B cell (primary cell): ENCODE measurements around the gene NFYC. TPM values are rescaled to one million over a fixed set of nuclear protein-coding genes. Genes with fewer than 3 reads are reported as not detected.

Experiments
- ATAC-seq: fragments of 200-7000 bp; cut with Tn5 transposase; one replicate; pipeline ENCODE4 v1.10.0; 2021; ENCODE audit warnings: low read depth, mild to moderate bottlenecking, moderate number of reproducible peaks, moderate library complexity
- CTCF ChIA-PET: fragments of 350-600 bp; sonication (Branson Sonifier 250); formaldehyde crosslinking; loops from one replicate; lab custom pipeline; 2021; ENCODE audit warnings: antibody characterized with exemption, inconsistent platforms; lab: Charles Lee
- POLR2A ChIA-PET: fragments of 350-600 bp; sonication (Branson Sonifier 250); formaldehyde crosslinking; loops from one replicate; lab custom pipeline; 2021; ENCODE audit warnings: antibody characterized with exemption; lab: Charles Lee
- DNase-seq: peaks from one replicate; pipeline ENCODE4 v3.0.0; 2013
- H2AFZ ChIP-seq: 2 replicates; pipeline ENCODE4 v1.6.1; 2012; ENCODE audit warnings: mild to moderate bottlenecking, low read depth, low read length; ENCODE audit not compliant: insufficient read depth, poor library complexity, severe bottlenecking
- H3K27ac ChIP-seq, 2 donors: 1 replicate in 1 of 2; 2 replicates in 1 of 2; pipeline ENCODE4 v1.5.1; 2012 to 2013; ENCODE audit warnings: low read length in 2 of 2, mild to moderate bottlenecking in 2 of 2, moderate library complexity in 1 of 2
- H3K27me3 ChIP-seq, 4 experiments: fragments of 200-600 bp in 1 of 4; sonication (generic) in 1 of 4; replicated peaks in 1 of 4; 1 replicate in 2 of 4; 2 replicates in 2 of 4; pipeline versions ENCODE4 v1.6.1 to v1.7.0; 2013 to 2016; ENCODE audit warnings: low read length in 3 of 4, mild to moderate bottlenecking in 2 of 4, mixed read lengths in 1 of 4, moderate library complexity in 1 of 4; ENCODE audit not compliant: insufficient read depth in 4 of 4, control insufficient read depth in 3 of 4; ENCODE audit errors: control extremely low read depth in 1 of 4
- H3K36me3 ChIP-seq, 2 experiments: replicated peaks in 1 of 2; 1 replicate in 1 of 2; 2 replicates in 1 of 2; pipeline versions ENCODE4 v1.6.1 to v1.7.1; 2013; ENCODE audit warnings: low read length in 1 of 2; ENCODE audit not compliant: insufficient read depth in 2 of 2, control insufficient read depth in 1 of 2; ENCODE audit errors: control extremely low read depth in 1 of 2, extremely low read depth in 1 of 2
- H3K4me1 ChIP-seq, 2 donors: fragments of 200-600 bp in 1 of 2; sonication (generic) in 1 of 2; 1 replicate in 1 of 2; 2 replicates in 1 of 2; pipeline versions ENCODE4 v1.5.1 to v1.6.1; 2013 to 2017; ENCODE audit warnings: low read length in 2 of 2; ENCODE audit not compliant: control insufficient read depth in 2 of 2, insufficient read depth in 2 of 2
- H3K4me2 ChIP-seq: replicated peaks from 2 replicates; pipeline ENCODE3; 2012; ENCODE audit warnings: mild to moderate bottlenecking, low read depth, low read length; ENCODE audit not compliant: poor library complexity, severe bottlenecking
- H3K4me3 ChIP-seq, 5 experiments: fragments of 200-600 bp in 1 of 5; sonication (generic) in 1 of 5; 1 replicate in 3 of 5; 2 replicates in 2 of 5; pipeline versions ENCODE4 v1.5.1 to v1.7.0; 2011 to 2016; ENCODE audit warnings: low read length in 4 of 5, mild to moderate bottlenecking in 4 of 5, low read depth in 2 of 5, control low read depth in 1 of 5, moderate library complexity in 1 of 5; ENCODE audit not compliant: insufficient read depth in 1 of 5; ENCODE audit errors: control extremely low read depth in 1 of 5, extremely low read depth in 1 of 5
- H3K79me2 ChIP-seq: fragments of 200-600 bp; sonication (generic); one replicate; pipeline ENCODE4 v1.6.0; 2016; ENCODE audit warnings: low read length; ENCODE audit not compliant: control insufficient read depth, insufficient read depth
- H3K9ac ChIP-seq: fragments of 200-600 bp; sonication (generic); 2 replicates; pipeline ENCODE4 v1.6.1; 2017; ENCODE audit warnings: mild to moderate bottlenecking, low read length, moderate library complexity
- H3K9me3 ChIP-seq, 3 donors: one replicate each; pipeline versions ENCODE4 v1.6.1 to v1.7.1; 2013; ENCODE audit warnings: low read length in 2 of 3; ENCODE audit not compliant: control insufficient read depth in 2 of 3, insufficient read depth in 1 of 3; ENCODE audit errors: control extremely low read depth in 1 of 3
- H4K20me1 ChIP-seq: 2 replicates; pipeline ENCODE4 v1.6.0; 2012; ENCODE audit warnings: mild to moderate bottlenecking, low read length; ENCODE audit not compliant: insufficient read depth, control insufficient read depth, poor library complexity, severe bottlenecking
- H3K27ac Mint-ChIP-seq: one replicate; pipeline ENCODE4 v1.8.0; 2021; ENCODE audit warnings: mixed read lengths
- H3K27me3 Mint-ChIP-seq: one replicate; pipeline ENCODE4 v1.8.0; 2021; ENCODE audit warnings: mixed read lengths
- H3K4me1 Mint-ChIP-seq: one replicate; pipeline ENCODE4 v1.8.0; 2021; ENCODE audit warnings: mixed read lengths
- H3K4me3 Mint-ChIP-seq: one replicate; pipeline ENCODE4 v1.8.0; 2021; ENCODE audit warnings: mixed read lengths
- H3K9me3 Mint-ChIP-seq: one replicate; pipeline ENCODE4 v1.8.0; 2022; ENCODE audit warnings: mixed read lengths; ENCODE audit not compliant: insufficient read depth
- CTCF ChIP-seq: fragments of 200-600 bp; IDR thresholded peaks from one replicate; pipeline ENCODE4 v1.8.0; 2022; ENCODE audit warnings: antibody characterized with exemption, mild to moderate bottlenecking
- EZH2 ChIP-seq: IDR thresholded peaks from 2 replicates; pipeline ENCODE4 v1.6.1; 2012; ENCODE audit warnings: borderline replicate concordance, low read depth, mild to moderate bottlenecking, moderate library complexity, low read length; ENCODE audit not compliant: insufficient read depth, poor library complexity, severe bottlenecking
- WGBS: methylation state at CpG from one replicate; pipeline ENCODE4 v1.1.5; 2013; ENCODE audit warnings: missing lambda C conversion rate; ENCODE audit not compliant: insufficient coverage; 5-methylcytosine and 5-hydroxymethylcytosine counted together
- intact Hi-C: fragments of 100-400 bp; cut with micrococcal nuclease; formaldehyde crosslinking; loops from one replicate; pipeline ENCODE4 v1.10.0; 2022
- polyA plus RNA-seq: library from polyadenylated mRNA; depleted of rRNA; stranded (reverse); fragments of >200 nt; gene quantifications from 2 replicates; pipeline ENCODE4 v1.2.3, GENCODE V29; 2012
- total RNA-seq, 2 donors: library from RNA; stranded (reverse); fragments of 120-200 nt in 1 of 2; gene quantifications; 1 replicate in 1 of 2; 2 replicates in 1 of 2; pipeline versions ENCODE4 v1.2.3 to v1.2.4, GENCODE V29; 2013 to 2022

Gene NFYC
- total and polyA plus RNA-seq, 2 donors (not counting 1 experiment from before 2014, with no cell fraction given): 88.7 to 123 TPM

- H3K4me3 Mint-ChIP-seq: no peak overlapping the region
- no peaks in the 10 kb centered on the region for H3K36me3 ChIP-seq
- no peaks in the 10 kb centered on the region for H3K9me3 Mint-ChIP-seq
- intact Hi-C loops: no loop called here
- H3K9me3 ChIP-seq: no peaks in the 10 kb centered on the region
- no peak for ATAC-seq
- WGBS: 75% methylated on average over 4 of the region's 10 CpGs
- H3K9ac ChIP-seq: no peak overlapping the region
- H3K79me2 ChIP-seq: no peaks in the 10 kb centered on the region
- no peak for TF ChIP-seq EZH2
- TF ChIP-seq CTCF: no peak
- H3K4me1 ChIP-seq: peaks cover 3 to 16% of the 10 kb centered on the region in 2 donors
- H2AFZ ChIP-seq: no peak overlapping the region
- peaks cover 15% of the 10 kb centered on the region for H3K4me1 Mint-ChIP-seq
- peak overlapping the region; percentile 30 for H3K4me2 ChIP-seq
- peaks cover 4% of the 10 kb centered on the region for H3K27me3 Mint-ChIP-seq
- H3K27ac ChIP-seq: no peak overlapping the region
- CTCF ChIA-PET: interaction anchor here (0.7 to 1.3 kb wide), 3 partner anchors 21 to 129 kb away, joined by 3 to 4 read pairs (median 3); no protein-coding TSS in a partner anchor
- no peak overlapping the region for H3K27ac Mint-ChIP-seq
- no peak overlapping the region for H3K4me3 ChIP-seq
- POLR2A ChIA-PET: no interaction called here
- no peaks in the 10 kb centered on the region for H3K27me3 ChIP-seq
- no peak for DNase-seq
- H4K20me1 ChIP-seq: no peaks in the 10 kb centered on the region
Observed at GRCh38 chr1:40794974-40795715, 103.6 kb downstream of the NFYC start.

GRCh38 chr1:40795811-40796586 is 104.5 kb downstream of the NFYC start:
- CTCF ChIA-PET: interaction anchor here (0.7 to 3.1 kb wide), 4 partner anchors 21 to 128 kb away, joined by 3 to 15 read pairs (median 4); no protein-coding TSS in a partner anchor
- H3K27ac Mint-ChIP-seq: no peak overlapping the region
- H3K4me3 ChIP-seq: no peak overlapping the region

More at GRCh38 chr1:40795811-40796586, 104.5 kb downstream of the NFYC start:
- intact Hi-C loops: no loop called here
- POLR2A ChIA-PET: no interaction called here
- H3K79me2 ChIP-seq: no peaks in the 10 kb centered on the region
- peak overlapping the region; percentile 30 for H3K4me2 ChIP-seq
- Mint-ChIP-seq H3K4me1 (peaks cover 18% of the 10 kb centered on the region), H3K4me3 (no peak overlapping the region), H3K9me3 (no peaks in the 10 kb centered on the region), H3K27me3 (no peaks in the 10 kb centered on the region)
- no peak overlapping the region for H3K27ac ChIP-seq
- 48% methylated on average over 8 of the region's 13 CpGs for WGBS
- no peaks in the 10 kb centered on the region for H3K36me3 ChIP-seq
- H3K9me3 ChIP-seq: no peaks in the 10 kb centered on the region
- ATAC-seq (no peak), DNase-seq (no peak)
- no peak for TF ChIP-seq EZH2
- TF ChIP-seq CTCF: no peak
- H4K20me1 ChIP-seq: no peaks in the 10 kb centered on the region
- peaks cover 3 to 20% of the 10 kb centered on the region in 2 donors for H3K4me1 ChIP-seq
- H3K27me3 ChIP-seq: no peaks in the 10 kb centered on the region
- H2AFZ ChIP-seq: no peak overlapping the region
- no peak overlapping the region for H3K9ac ChIP-seq
